Thymus (tissue), 14 donors: ENCODE results near the gene ZAP70. TPM values are rescaled to one million over a fixed set of nuclear protein-coding genes. Genes with fewer than 3 reads are reported as not detected.

Experiments
- DNase-seq, 9 donors: peaks; one replicate each; pipeline ENCODE4 v3.0.0-alpha.2; 2013; ENCODE audit warnings: low spot score in 9 of 9, low read depth in 6 of 9, missing footprints in 1 of 9
- H3K27ac ChIP-seq, 2 donors: one replicate each; pipeline ENCODE4 v1.5.1; 2013; ENCODE audit warnings: control low read depth in 1 of 2, low read depth in 1 of 2, low read length in 1 of 2, mild to moderate bottlenecking in 1 of 2, moderate library complexity in 1 of 2
- H3K27me3 ChIP-seq, 2 donors: one replicate each; pipeline ENCODE4 v1.5.1; 2013; ENCODE audit warnings: low read length in 1 of 2; ENCODE audit not compliant: control insufficient read depth in 2 of 2, insufficient read depth in 1 of 2
- H3K36me3 ChIP-seq, 2 donors: one replicate each; pipeline ENCODE4 v1.5.1; 2013; ENCODE audit warnings: low read length in 1 of 2, mild to moderate bottlenecking in 1 of 2, moderate library complexity in 1 of 2; ENCODE audit not compliant: control insufficient read depth in 2 of 2, insufficient read depth in 2 of 2
- H3K4me1 ChIP-seq, 2 donors: one replicate each; pipeline ENCODE4 v1.5.1; 2013; ENCODE audit warnings: low read length in 2 of 2; ENCODE audit not compliant: control insufficient read depth in 2 of 2, insufficient read depth in 2 of 2
- H3K4me3 ChIP-seq, 2 donors: one replicate each; pipeline ENCODE4 v1.5.1; 2013; ENCODE audit warnings: low read length in 2 of 2, control low read depth in 1 of 2, mild to moderate bottlenecking in 1 of 2
- H3K9me3 ChIP-seq, 2 donors: one replicate each; pipeline ENCODE4 v1.5.1; 2013; ENCODE audit warnings: low read length in 1 of 2, mild to moderate bottlenecking in 1 of 2; ENCODE audit not compliant: control insufficient read depth in 2 of 2, insufficient read depth in 1 of 2
- WGBS: extraction: QIAGEN DNeasy Blood & Tissue Kit; methylation state at CpG from one replicate; pipeline ENCODE4 v1.1.7; 2013; 5-methylcytosine and 5-hydroxymethylcytosine counted together
- long read RNA-seq, 10 donors: transcript quantifications; one replicate each; lab custom pipeline, GENCODE V29; 2026
- polyA plus RNA-seq: library from polyadenylated mRNA; stranded (reverse); fragments of 200-250 nt; gene quantifications from one replicate; pipeline ENCODE4 v1.2.3, GENCODE V29; 2013
- total RNA-seq: library from RNA; stranded (reverse); fragments of 120-200 nt; gene quantifications from one replicate; pipeline ENCODE4 v1.2.4, GENCODE V29; 2013
- donor health status: healthy.

The ZAP70 gene
- total RNA-seq (160 TPM), polyA plus RNA-seq (217 TPM)
- long read RNA-seq, donor 1, partial matches to known transcripts = 0 of 3 reads
- long read RNA-seq, donor 1, other reads (novel, unspliced or antisense) = 0 of 3 reads
- long read RNA-seq, donor 2, transcript ZAP70-201 (14 exons, 2,437 nt) = major isoform, 34 of 214 reads
- long read RNA-seq, donor 2, transcript ZAP70-204 (7 exons, 1,469 nt) = minor isoform, 23 of 214 reads
- long read RNA-seq, donor 2, partial matches to known transcripts = 138 of 214 reads
- long read RNA-seq, donor 2, other reads (novel, unspliced or antisense) = 10 of 214 reads
- long read RNA-seq, donor 3, transcript ZAP70-201 (14 exons, 2,437 nt) = major isoform, 18 of 70 reads
- long read RNA-seq, donor 3, transcript ZAP70-204 (7 exons, 1,469 nt) = minor isoform, 12 of 70 reads
- long read RNA-seq, donor 3, partial matches to known transcripts = 31 of 70 reads
- long read RNA-seq, donor 3, other reads (novel, unspliced or antisense) = 8 of 70 reads
- long read RNA-seq, donor 4, transcript ZAP70-201 (14 exons, 2,437 nt) = major isoform, 7 of 26 reads
- long read RNA-seq, donor 4, partial matches to known transcripts = 12 of 26 reads
- long read RNA-seq, donor 4, other reads (novel, unspliced or antisense) = 0 of 26 reads
- long read RNA-seq, donor 5, transcript ZAP70-201 (14 exons, 2,437 nt) = major isoform, 11 of 105 reads
- long read RNA-seq, donor 5, transcript ZAP70-204 (7 exons, 1,469 nt) = major isoform, 11 of 105 reads
- long read RNA-seq, donor 5, partial matches to known transcripts = 63 of 105 reads
- long read RNA-seq, donor 5, other reads (novel, unspliced or antisense) = 15 of 105 reads
- long read RNA-seq, donor 6, transcript ZAP70-204 (7 exons, 1,469 nt) = minor isoform, 6 of 76 reads
- long read RNA-seq, donor 6, transcript ZAP70-201 (14 exons, 2,437 nt) = major isoform, 7 of 76 reads
- long read RNA-seq, donor 6, partial matches to known transcripts = 53 of 76 reads
- long read RNA-seq, donor 6, other reads (novel, unspliced or antisense) = 6 of 76 reads
- long read RNA-seq, donor 7, transcript ZAP70-204 (7 exons, 1,469 nt) = minor isoform, 7 of 17 reads
- long read RNA-seq, donor 7, transcript ZAP70-201 (14 exons, 2,437 nt) = major isoform, 10 of 17 reads
- long read RNA-seq, donor 7, partial matches to known transcripts = 0 of 17 reads
- long read RNA-seq, donor 7, other reads (novel, unspliced or antisense) = 0 of 17 reads
- long read RNA-seq, donor 8, transcript ZAP70-201 (14 exons, 2,437 nt) = minor isoform, 5 of 30 reads
- long read RNA-seq, donor 8, transcript ZAP70-204 (7 exons, 1,469 nt) = major isoform, 6 of 30 reads
- long read RNA-seq, donor 8, partial matches to known transcripts = 16 of 30 reads
- long read RNA-seq, donor 8, other reads (novel, unspliced or antisense) = 0 of 30 reads
- long read RNA-seq, donor 9, transcript ZAP70-201 (14 exons, 2,437 nt) = major isoform, 10 of 31 reads
- long read RNA-seq, donor 9, partial matches to known transcripts = 8 of 31 reads
- long read RNA-seq, donor 9, other reads (novel, unspliced or antisense) = 7 of 31 reads
- long read RNA-seq, donor 10, transcript ZAP70-201 (14 exons, 2,437 nt) = major isoform, 10 of 25 reads
- long read RNA-seq, donor 10, transcript ZAP70-204 (7 exons, 1,469 nt) = major isoform, 10 of 25 reads
- long read RNA-seq, donor 10, partial matches to known transcripts = 0 of 25 reads
- long read RNA-seq, donor 10, other reads (novel, unspliced or antisense) = 0 of 25 reads

- Histone ChIP-seq H3K9me3 (no peaks in the 10 kb centered on the region), H3K4me3 (peak within 1 kb of the TSS; percentile 64 to 82), H3K36me3 (peaks cover 32 to 35% of the 10 kb centered on the region in 2 donors), H3K4me1 (peaks cover 63 to 78% of the 10 kb centered on the region in 2 donors), H3K27me3 (no peaks in the 10 kb centered on the region), H3K27ac (peak within 1 kb of the TSS; percentile 85 to 92)
- peak; percentile 70 to 92 (median 81) for DNase-seq
- WGBS = 23% methylated on average over 21 of the region's 21 CpGs
Measured at GRCh38 chr2:97713296-97714083, at the start of gene ZAP70. Gene ZAP70 (plus strand): TSS chr2:97713576. CDS start chr2:97724037, 10,461 bp downstream.

DNA sequence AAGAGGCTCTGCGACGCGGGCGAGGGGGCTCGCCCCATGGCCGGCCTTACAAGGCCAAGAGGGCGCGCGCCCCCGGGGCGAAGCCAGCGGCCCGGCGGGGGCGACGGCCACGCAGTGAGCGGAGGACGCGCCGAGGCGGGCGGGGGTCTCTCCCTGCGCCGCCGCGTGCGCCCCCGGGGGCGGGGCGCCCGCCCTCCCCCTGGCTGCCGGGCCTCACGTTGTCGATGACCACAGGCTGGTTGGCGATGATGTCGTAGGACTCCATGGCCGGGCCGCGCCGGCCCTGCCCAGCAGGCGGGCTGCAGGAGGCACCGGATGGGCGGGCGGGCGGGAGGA, 49.8 kb upstream of the ZAP70 start:
- Histone ChIP-seq H3K27ac (peak overlapping the region; percentile 77 to 91), H3K9me3 (no peaks in the 10 kb centered on the region), H3K36me3 (peaks cover 22 to 23% of the 10 kb centered on the region in 2 donors), H3K27me3 (no peaks in the 10 kb centered on the region), H3K4me1 (peaks cover 9 to 24% of the 10 kb centered on the region in 2 donors), H3K4me3 (peak overlapping the region; percentile 72 to 97)
- under 1% methylated on average over 46 of the region's 46 CpGs for WGBS
- DNase-seq = peak in 5 of 9 donors; percentile 48 to 80 (median 59)

DNA sequence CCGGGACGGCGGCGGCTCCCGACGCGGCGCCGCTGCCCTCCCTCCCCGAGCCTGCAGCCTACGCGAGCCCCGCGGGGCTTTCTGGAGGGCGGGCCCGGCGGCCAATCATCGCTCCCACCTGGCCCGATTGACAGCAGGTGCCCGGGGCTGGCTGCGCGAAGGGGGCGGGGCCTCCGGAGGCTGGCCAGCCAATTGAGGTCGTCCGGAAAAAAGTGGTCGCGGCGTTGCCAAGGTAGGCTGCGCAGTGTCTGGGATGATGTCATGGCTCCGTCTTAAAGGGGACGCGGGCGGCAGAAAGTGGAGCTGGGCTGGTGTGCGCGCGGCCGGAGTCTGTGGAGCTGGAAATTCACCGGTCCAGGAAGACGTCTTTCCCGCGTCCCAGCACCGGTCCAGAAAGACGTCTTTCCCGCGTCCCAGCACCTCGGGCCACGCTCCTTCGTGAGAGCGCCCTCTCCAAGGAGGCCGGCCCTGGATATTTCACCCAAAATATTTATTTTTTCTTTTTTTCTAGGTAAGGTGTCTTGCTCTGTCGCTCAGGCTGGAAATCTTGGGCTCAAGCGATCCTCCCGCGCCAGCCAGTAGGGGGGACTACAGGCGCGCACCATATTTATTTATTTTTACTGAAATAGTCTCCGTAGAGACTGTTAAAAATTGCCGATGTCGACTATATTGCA, 49.3 kb upstream of the ZAP70 start, which contains the start of gene ACTR1B:
Gene ACTR1B (minus strand): TSS at position 83 of the 674 bp plus-strand sequence. CDS start 154 bp downstream, outside the sequence.
- Histone ChIP-seq H3K36me3 (peaks cover 18% of the 10 kb centered on the region in 2 donors), H3K27me3 (no peaks in the 10 kb centered on the region), H3K4me1 (peaks cover 9 to 24% of the 10 kb centered on the region in 2 donors), H3K27ac (peak within 1 kb of the TSS; percentile 90 to 95), H3K9me3 (no peaks in the 10 kb centered on the region), H3K4me3 (peak within 1 kb of the TSS; percentile 72 to 97)
- under 1% methylated on average over 60 of the region's 60 CpGs for WGBS
- peak; percentile 91 to 99 (median 96) for DNase-seq

DNA sequence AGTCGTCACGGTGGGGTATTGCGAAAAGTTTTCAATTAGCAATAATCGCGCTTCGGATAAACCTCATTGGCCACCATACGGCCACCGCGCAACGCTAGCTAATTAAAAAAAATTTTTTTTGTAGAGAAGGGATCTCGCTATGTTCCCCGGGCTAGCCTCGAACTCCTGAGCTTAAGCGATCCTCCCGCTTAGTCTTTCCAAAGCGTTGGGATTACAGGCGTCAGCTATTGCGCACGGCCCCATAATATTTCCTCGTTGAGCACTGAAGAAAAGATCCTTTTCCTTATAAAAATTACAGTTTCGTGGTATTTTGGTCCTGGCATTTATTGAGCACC, 48.8 kb upstream of the ZAP70 start:
- WGBS = 10% methylated on average over 21 of the region's 21 CpGs
- Histone ChIP-seq H3K36me3 (peaks cover 14 to 15% of the 10 kb centered on the region in 2 donors), H3K9me3 (no peaks in the 10 kb centered on the region), H3K27ac (peak overlapping the region; percentile 90 to 95), H3K27me3 (no peaks in the 10 kb centered on the region), H3K4me3 (peak overlapping the region; percentile 72 to 97), H3K4me1 (peaks cover 9 to 24% of the 10 kb centered on the region in 2 donors)
- peak in 1 of 9 donors; percentile 3 for DNase-seq

GRCh38 chr2:97669448-97669847, 43.9 kb upstream of the ZAP70 start, which contains the start of gene C2orf92:
Gene C2orf92 (plus strand): TSS chr2:97669713. CDS start chr2:97669789, 76 bp downstream.
- Histone ChIP-seq H3K4me3 (no peak within 1 kb of the TSS), H3K9me3 (no peaks in the 10 kb centered on the region), H3K36me3 (no peaks in the 10 kb centered on the region), H3K27ac (no peak within 1 kb of the TSS), H3K4me1 (peaks cover 0 to 13% of the 10 kb centered on the region in 2 donors), H3K27me3 (no peaks in the 10 kb centered on the region)
- no peak for DNase-seq
- WGBS = 95% methylated on average over 6 of the region's 6 CpGs

- H3K27ac ChIP-seq = no peak overlapping the region
- DNase-seq = no peak
- H3K9me3 ChIP-seq = no peaks in the 10 kb centered on the region
- no peak overlapping the region for H3K4me3 ChIP-seq
- H3K4me1 ChIP-seq = peaks cover 0 to 5% of the 10 kb centered on the region in 2 donors
- no peaks in the 10 kb centered on the region for H3K27me3 ChIP-seq
- 100% methylated on average over 1 of the region's 1 CpG for WGBS
- no peaks in the 10 kb centered on the region for H3K36me3 ChIP-seq
Measured at GRCh38 chr2:97670471-97670870, 42.9 kb upstream of the ZAP70 start.

GRCh38 chr2:97671526-97671925, 41.9 kb upstream of the ZAP70 start:
- WGBS = 96% methylated on average over 7 of the region's 7 CpGs
- DNase-seq = no peak
- H3K4me3 ChIP-seq = no peak overlapping the region
- H3K4me1 ChIP-seq = peaks cover 0 to 5% of the 10 kb centered on the region in 2 donors
- no peaks in the 10 kb centered on the region for H3K36me3 ChIP-seq
- H3K27ac ChIP-seq = no peak overlapping the region
- no peaks in the 10 kb centered on the region for H3K9me3 ChIP-seq
- no peaks in the 10 kb centered on the region for H3K27me3 ChIP-seq
